HepG2 (cell line): ENCODE data around the gene TRMT2A. TPM values are rescaled to one million over a fixed set of nuclear protein-coding genes. Genes with fewer than 3 reads are reported as not detected.
A peak's percentile ranks its signal among the peaks of the same experiment; 100 is the strongest.

ENCODE experiments used
- DPF2 ChIP-seq: sonication (generic); formaldehyde crosslinking; IDR thresholded peaks from 2 replicates; pipeline ENCODE4 v1.4.0; 2020; ENCODE audit warnings: mild to moderate bottlenecking, low read depth, missing genetic modification reagents, borderline replicate concordance
- HHEX ChIP-seq: IDR thresholded peaks from 2 replicates; pipeline ENCODE4 v1.6.1; 2016; ENCODE audit warnings: control low read depth
- HNF4A ChIP-seq: sonication (generic); formaldehyde crosslinking; IDR thresholded peaks from 2 replicates; pipeline ENCODE4 v1.4.0; 2020; ENCODE audit warnings: missing genetic modification reagents
- MED1 ChIP-seq: sonication (generic); formaldehyde crosslinking; IDR thresholded peaks from 2 replicates; pipeline ENCODE4 v1.4.0; 2020; ENCODE audit warnings: missing genetic modification reagents
- PAF1 ChIP-seq: IDR thresholded peaks from 2 replicates; pipeline ENCODE4 v1.6.1; 2016; ENCODE audit warnings: missing genetic modification reagents, missing compliant biosample characterization
- PCBP2 ChIP-seq: fragments of 200-400 bp; formaldehyde crosslinking; optimal IDR thresholded peaks from 2 replicates; pipeline ENCODE3; 2018; ENCODE audit warnings: low read length, low read depth; ENCODE audit not compliant: poor library complexity, severe bottlenecking
- SP2 ChIP-seq: sonication (generic); formaldehyde crosslinking; IDR thresholded peaks from 2 replicates; pipeline ENCODE4 v1.5.1; 2020; ENCODE audit warnings: mild to moderate bottlenecking, missing genetic modification reagents
- SP5 ChIP-seq: IDR thresholded peaks from 2 replicates; pipeline ENCODE4 v1.6.1; 2016; ENCODE audit warnings: low read depth, borderline replicate concordance
- ZKSCAN1 ChIP-seq: fragments of 150-350 bp; IDR thresholded peaks from 2 replicates; pipeline ENCODE4 v1.6.1; 2014; ENCODE audit warnings: low read length
- ZNF101 ChIP-seq: sonication (generic); formaldehyde crosslinking; IDR thresholded peaks from 2 replicates; pipeline ENCODE4 v1.4.0; 2020; ENCODE audit warnings: mild to moderate bottlenecking, low read depth, missing genetic modification reagents, borderline replicate concordance
- ZNF205 ChIP-seq: IDR thresholded peaks from 2 replicates; pipeline ENCODE4 v1.6.1; 2018; ENCODE audit warnings: missing biosample characterization, missing genetic modification reagents
- ZNF367 ChIP-seq: sonication (generic); formaldehyde crosslinking; IDR thresholded peaks from 2 replicates; pipeline ENCODE4 v1.4.0; 2020; ENCODE audit warnings: missing genetic modification reagents, borderline replicate concordance
- ZNF564 ChIP-seq: sonication (generic); formaldehyde crosslinking; IDR thresholded peaks from 2 replicates; pipeline ENCODE4 v1.8.1; 2023; ENCODE audit warnings: mild to moderate bottlenecking, missing genetic modification reagents
- ZNF629 ChIP-seq: sonication (generic); formaldehyde crosslinking; conservative IDR thresholded peaks from 2 replicates; pipeline ENCODE4 v1.5.0; 2020; ENCODE audit warnings: missing genetic modification reagents
- ZNF674 ChIP-seq: sonication (generic); formaldehyde crosslinking; IDR thresholded peaks from 2 replicates; pipeline ENCODE4 v1.5.0; 2020; ENCODE audit warnings: low read depth, mild to moderate bottlenecking, missing genetic modification reagents
- ZNF713 ChIP-seq: sonication (generic); formaldehyde crosslinking; IDR thresholded peaks from 2 replicates; pipeline ENCODE4 v1.4.0; 2020; ENCODE audit warnings: mild to moderate bottlenecking, missing genetic modification reagents
- ZNF766 ChIP-seq: sonication (generic); formaldehyde crosslinking; IDR thresholded peaks from 2 replicates; pipeline ENCODE4 v1.5.0; 2020; ENCODE audit warnings: missing genetic modification reagents, borderline replicate concordance
- ZNF781 ChIP-seq: sonication (generic); formaldehyde crosslinking; IDR thresholded peaks from 2 replicates; pipeline ENCODE4 v1.5.1; 2020; ENCODE audit warnings: borderline replicate concordance, mild to moderate bottlenecking, missing genetic modification reagents; ENCODE audit errors: not compliant biosample characterization
- ZNF839 ChIP-seq: sonication (generic); formaldehyde crosslinking; IDR thresholded peaks from 2 replicates; pipeline ENCODE4 v1.4.0; 2020; ENCODE audit warnings: missing genetic modification reagents, mild to moderate bottlenecking, borderline replicate concordance
- polyA plus RNA-seq, 8 experiments: library from polyadenylated mRNA; depleted of rRNA in 3 of 8; stranded (reverse) in 7 of 8; unstranded in 1 of 8; fragments of >200 nt; fragmentation: Illumina TruSeq in 4 of 8; extraction: Trizol in 4 of 8; gene quantifications; 2 replicates each; pipeline versions ENCODE4 v1.2.1 to v1.2.3, GENCODE V29; 2011 to 2016; ENCODE audit warnings: low read depth in 4 of 8, missing spikeins in 1 of 8, mixed read lengths in 1 of 8; ENCODE audit not compliant: insufficient read depth in 1 of 8
- total RNA-seq, 5 experiments: library from RNA; depleted of rRNA; stranded (reverse); fragments of >200 nt; fragmentation: Illumina TruSeq; extraction: Trizol; gene quantifications; 2 replicates each; pipeline ENCODE4 v1.2.3, GENCODE V29; 2016; ENCODE audit warnings: low read depth in 1 of 5
- TF ChIP-seq, protein P1 (sequence below): IDR thresholded peaks from 2 replicates; pipeline ENCODE4 v1.6.1; 2016
- TF ChIP-seq, protein P2 (sequence below): sonication (generic); formaldehyde crosslinking; IDR thresholded peaks from 2 replicates; pipeline ENCODE4 v1.8.0; 2022; ENCODE audit warnings: missing genetic modification reagents, mild to moderate bottlenecking, moderate library complexity, borderline replicate concordance
- TF ChIP-seq, protein P3 (sequence below): sonication (generic); formaldehyde crosslinking; IDR thresholded peaks from 2 replicates; pipeline ENCODE4 v1.4.0; 2020; ENCODE audit warnings: missing genetic modification reagents, borderline replicate concordance
- TF ChIP-seq, protein P4 (sequence below): sonication (generic); formaldehyde crosslinking; IDR thresholded peaks from 2 replicates; pipeline ENCODE4 v1.4.0; 2020; ENCODE audit warnings: missing genetic modification reagents

TRMT2A gene
- total and polyA plus RNA-seq, 2 of the 13 experiments (the other 11 are each of a cell fraction or from before 2014, with no cell fraction given), result 24.0 to 30.3 TPM

DNA sequence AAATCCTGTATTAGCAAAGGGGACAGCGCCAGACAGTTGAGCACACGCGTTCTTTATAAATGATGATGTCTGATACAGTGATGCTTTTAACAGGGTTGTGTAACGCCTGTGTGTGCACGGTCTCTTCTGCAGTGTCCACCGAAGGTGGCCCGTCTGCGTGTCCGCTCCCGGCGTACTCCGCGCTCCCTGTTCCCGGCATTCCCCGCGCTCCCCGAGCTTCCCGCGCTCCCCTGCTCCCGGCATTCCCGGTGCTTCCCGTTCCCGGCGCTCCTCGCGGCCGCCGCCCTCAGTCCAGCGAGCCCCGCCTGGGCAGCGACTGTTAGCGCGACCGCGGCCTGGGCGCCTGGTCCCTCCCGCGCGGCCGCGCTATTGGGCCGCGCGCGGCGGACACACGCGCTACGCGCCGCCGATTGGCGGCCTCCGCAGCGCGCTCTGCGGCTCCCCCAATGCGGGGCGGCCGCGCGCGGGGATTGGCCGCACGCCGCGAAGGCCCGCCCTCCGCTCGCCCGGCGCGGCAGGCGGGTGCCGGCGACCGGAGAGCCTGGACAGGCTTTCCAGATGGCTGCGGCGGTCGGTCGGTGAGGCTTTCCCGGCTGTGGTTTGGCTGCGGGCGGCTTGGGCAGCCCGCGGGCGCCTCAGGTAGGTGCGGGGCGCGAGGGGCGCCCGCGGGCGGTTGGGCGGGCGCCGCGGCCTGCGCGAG is 37.1 kb downstream of the TRMT2A start, which contains the start of gene DGCR8 (continued):
- TF ChIP-seq ZNF766, result peak; percentile 47; the same call in 1 of the 2 replicates
- TF ChIP-seq ZNF781 (CRISPR knock-in tag), result peak; percentile 48
- TF ChIP-seq ZNF629 (CRISPR knock-in tag), result no peak
- TF ChIP-seq HHEX (CRISPR knock-in tag), result no peak
- no peak for TF ChIP-seq DPF2 (CRISPR knock-in tag)
- no peak for TF ChIP-seq HNF4A (CRISPR knock-in tag)
- 0 out of 2 replicates have a peak, but pooled peaks have one; percentile 67 for TF ChIP-seq ZNF101 (CRISPR knock-in tag)
- no peak for TF ChIP-seq PCBP2
- TF ChIP-seq ZNF713 (CRISPR knock-in tag), result no peak
- TF ChIP-seq, protein P1, sequence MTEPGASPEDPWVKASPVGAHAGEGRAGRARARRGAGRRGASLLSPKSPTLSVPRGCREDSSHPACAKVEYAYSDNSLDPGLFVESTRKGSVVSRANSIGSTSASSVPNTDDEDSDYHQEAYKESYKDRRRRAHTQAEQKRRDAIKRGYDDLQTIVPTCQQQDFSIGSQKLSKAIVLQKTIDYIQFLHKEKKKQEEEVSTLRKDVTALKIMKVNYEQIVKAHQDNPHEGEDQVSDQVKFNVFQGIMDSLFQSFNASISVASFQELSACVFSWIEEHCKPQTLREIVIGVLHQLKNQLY (CRISPR knock-in tag), result peak; percentile 63; the same call in 1 of the 2 replicates
- TF ChIP-seq PAF1 (CRISPR knock-in tag), result no peak
- TF ChIP-seq ZNF367 (CRISPR knock-in tag), result no peak
- TF ChIP-seq, protein P2, sequence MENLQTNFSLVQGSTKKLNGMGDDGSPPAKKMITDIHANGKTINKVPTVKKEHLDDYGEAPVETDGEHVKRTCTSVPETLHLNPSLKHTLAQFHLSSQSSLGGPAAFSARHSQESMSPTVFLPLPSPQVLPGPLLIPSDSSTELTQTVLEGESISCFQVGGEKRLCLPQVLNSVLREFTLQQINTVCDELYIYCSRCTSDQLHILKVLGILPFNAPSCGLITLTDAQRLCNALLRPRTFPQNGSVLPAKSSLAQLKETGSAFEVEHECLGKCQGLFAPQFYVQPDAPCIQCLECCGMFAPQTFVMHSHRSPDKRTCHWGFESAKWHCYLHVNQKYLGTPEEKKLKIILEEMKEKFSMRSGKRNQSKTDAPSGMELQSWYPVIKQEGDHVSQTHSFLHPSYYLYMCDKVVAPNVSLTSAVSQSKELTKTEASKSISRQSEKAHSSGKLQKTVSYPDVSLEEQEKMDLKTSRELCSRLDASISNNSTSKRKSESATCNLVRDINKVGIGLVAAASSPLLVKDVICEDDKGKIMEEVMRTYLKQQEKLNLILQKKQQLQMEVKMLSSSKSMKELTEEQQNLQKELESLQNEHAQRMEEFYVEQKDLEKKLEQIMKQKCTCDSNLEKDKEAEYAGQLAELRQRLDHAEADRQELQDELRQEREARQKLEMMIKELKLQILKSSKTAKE (CRISPR knock-in tag), result peak; percentile 58
- TF ChIP-seq ZNF564, result peak; percentile 87
- peak; percentile 48; the same call in 1 of the 2 replicates for TF ChIP-seq ZNF674
- TF ChIP-seq MED1 (CRISPR knock-in tag), result peak; percentile 81
- TF ChIP-seq, protein P3, sequence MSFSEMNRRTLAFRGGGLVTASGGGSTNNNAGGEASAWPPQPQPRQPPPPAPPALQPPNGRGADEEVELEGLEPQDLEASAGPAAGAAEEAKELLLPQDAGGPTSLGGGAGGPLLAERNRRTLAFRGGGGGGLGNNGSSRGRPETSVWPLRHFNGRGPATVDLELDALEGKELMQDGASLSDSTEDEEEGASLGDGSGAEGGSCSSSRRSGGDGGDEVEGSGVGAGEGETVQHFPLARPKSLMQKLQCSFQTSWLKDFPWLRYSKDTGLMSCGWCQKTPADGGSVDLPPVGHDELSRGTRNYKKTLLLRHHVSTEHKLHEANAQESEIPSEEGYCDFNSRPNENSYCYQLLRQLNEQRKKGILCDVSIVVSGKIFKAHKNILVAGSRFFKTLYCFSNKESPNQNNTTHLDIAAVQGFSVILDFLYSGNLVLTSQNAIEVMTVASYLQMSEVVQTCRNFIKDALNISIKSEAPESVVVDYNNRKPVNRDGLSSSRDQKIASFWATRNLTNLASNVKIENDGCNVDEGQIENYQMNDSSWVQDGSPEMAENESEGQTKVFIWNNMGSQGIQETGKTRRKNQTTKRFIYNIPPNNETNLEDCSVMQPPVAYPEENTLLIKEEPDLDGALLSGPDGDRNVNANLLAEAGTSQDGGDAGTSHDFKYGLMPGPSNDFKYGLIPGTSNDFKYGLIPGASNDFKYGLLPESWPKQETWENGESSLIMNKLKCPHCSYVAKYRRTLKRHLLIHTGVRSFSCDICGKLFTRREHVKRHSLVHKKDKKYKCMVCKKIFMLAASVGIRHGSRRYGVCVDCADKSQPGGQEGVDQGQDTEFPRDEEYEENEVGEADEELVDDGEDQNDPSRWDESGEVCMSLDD, result no peak
- TF ChIP-seq SP5, result peak; percentile 45; the same call in 1 of the 2 replicates
- peak; percentile 87 for TF ChIP-seq SP2
- peak; percentile 81; the same call in 1 of the 2 replicates for TF ChIP-seq ZNF205 (CRISPR knock-in tag)
- peak; percentile 72; the same call in 1 of the 2 replicates for TF ChIP-seq ZNF839
- TF ChIP-seq ZKSCAN1, result no peak
- TF ChIP-seq, protein P4, sequence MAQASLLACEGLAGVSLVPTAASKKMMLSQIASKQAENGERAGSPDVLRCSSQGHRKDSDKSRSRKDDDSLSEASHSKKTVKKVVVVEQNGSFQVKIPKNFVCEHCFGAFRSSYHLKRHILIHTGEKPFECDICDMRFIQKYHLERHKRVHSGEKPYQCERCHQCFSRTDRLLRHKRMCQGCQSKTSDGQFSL, result no peak
